HG02938 (cell line): Measurements from ENCODE around the gene CEBPG.

Experiments used
- ATAC-seq: cut with Tn5 transposase; IDR thresholded peaks from one replicate; pipeline ENCODE4 v1.9.1; 2021; ENCODE audit warnings: mild to moderate bottlenecking, moderate library complexity; ENCODE audit not compliant: unreplicated experiment

CEBPG gene

GRCh38 chr19:33349319-33350289 is 23.9 kb upstream of the CEBPG start:
- no peak for ATAC-seq

GRCh38 chr19:33350538-33351309 is 22.8 kb upstream of the CEBPG start:
- ATAC-seq = no peak

GRCh38 chr19:33355535-33355934 is 18.0 kb upstream of the CEBPG start:
- no peak for ATAC-seq

- ATAC-seq = no peak
These were observed 16.0 kb upstream of the CEBPG start for GRCh38 chr19:33357556-33357955.

- no peak for ATAC-seq
These were observed 15.1 kb upstream of the CEBPG start for GRCh38 chr19:33358408-33358807.

- ATAC-seq = no peak
These were observed 13.9 kb upstream of the CEBPG start for GRCh38 chr19:33359581-33359980.

GRCh38 chr19:33362508-33363228 is 10.8 kb upstream of the CEBPG start:
- ATAC-seq = no peak

GRCh38 chr19:33363476-33363875 is 10.0 kb upstream of the CEBPG start:
- ATAC-seq = no peak

- no peak for ATAC-seq
These were observed 7.8 kb upstream of the CEBPG start for GRCh38 chr19:33365691-33366090.

- ATAC-seq = no peak
These were observed 7.4 kb upstream of the CEBPG start for GRCh38 chr19:33366127-33366526.

GRCh38 chr19:33366897-33367296 is 6.6 kb upstream of the CEBPG start:
- no peak for ATAC-seq

- no peak for ATAC-seq
These were observed 5.2 kb upstream of the CEBPG start for GRCh38 chr19:33368074-33368864.

GRCh38 chr19:33370783-33371182 is 2.7 kb upstream of the CEBPG start:
- ATAC-seq = no peak

- no peak for ATAC-seq
These were observed 766 bp downstream of the CEBPG start for GRCh38 chr19:33374236-33374714.

- ATAC-seq = no peak
These were observed 1.8 kb downstream of the CEBPG start for GRCh38 chr19:33375156-33375836.

GRCh38 chr19:33375837-33376159 is 2.3 kb downstream of the CEBPG start:
- no peak for ATAC-seq

- no peak for ATAC-seq
These were observed 2.9 kb downstream of the CEBPG start for GRCh38 chr19:33376423-33376822.

- no peak for ATAC-seq
These were observed 3.5 kb downstream of the CEBPG start for GRCh38 chr19:33376941-33377557.
